Nephron (organoid): ENCODE measurements around the gene SYNE3.

Experiments
- H3K27ac Mint-ChIP-seq, 3 experiments: 2 replicates each; pipeline ENCODE4 v1.8.0; 2020; ENCODE audit warnings: mixed read lengths in 3 of 3, mild to moderate bottlenecking in 2 of 3, moderate library complexity in 1 of 3
- H3K27me3 Mint-ChIP-seq: 2 replicates; pipeline ENCODE4 v1.8.0; 2021; ENCODE audit warnings: low read depth, mild to moderate bottlenecking, moderate library complexity, mixed read lengths
- H3K36me3 Mint-ChIP-seq: 2 replicates; pipeline ENCODE4 v1.8.0; 2020; ENCODE audit warnings: low read depth, mixed read lengths
- H3K4me1 Mint-ChIP-seq: 2 replicates; pipeline ENCODE4 v1.8.0; 2020; ENCODE audit warnings: mixed read lengths
- H3K4me3 Mint-ChIP-seq, 3 experiments: 2 replicates each; pipeline ENCODE4 v1.8.0; 2020; ENCODE audit warnings: mild to moderate bottlenecking in 3 of 3, mixed read lengths in 3 of 3, moderate library complexity in 2 of 3
- H3K9me3 Mint-ChIP-seq: 2 replicates; pipeline ENCODE4 v1.8.0; 2020; ENCODE audit warnings: mixed read lengths
- TF ChIP-seq, protein P1 (sequence below), 3 experiments: fragments of 200-600 bp; sonication (generic); IDR thresholded peaks; one replicate each; pipeline ENCODE4 v1.5.0; 2021; ENCODE audit warnings: antibody characterized with exemption in 3 of 3; ENCODE audit not compliant: unreplicated experiment in 3 of 3

SYNE3 gene

GRCh38 chr14:95493503-95493902 is 22.9 kb downstream of the SYNE3 start:
- H3K27me3 Mint-ChIP-seq, result peaks cover 7% of the 10 kb centered on the region
- H3K36me3 Mint-ChIP-seq, result no peaks in the 10 kb centered on the region
- TF ChIP-seq, protein P1, sequence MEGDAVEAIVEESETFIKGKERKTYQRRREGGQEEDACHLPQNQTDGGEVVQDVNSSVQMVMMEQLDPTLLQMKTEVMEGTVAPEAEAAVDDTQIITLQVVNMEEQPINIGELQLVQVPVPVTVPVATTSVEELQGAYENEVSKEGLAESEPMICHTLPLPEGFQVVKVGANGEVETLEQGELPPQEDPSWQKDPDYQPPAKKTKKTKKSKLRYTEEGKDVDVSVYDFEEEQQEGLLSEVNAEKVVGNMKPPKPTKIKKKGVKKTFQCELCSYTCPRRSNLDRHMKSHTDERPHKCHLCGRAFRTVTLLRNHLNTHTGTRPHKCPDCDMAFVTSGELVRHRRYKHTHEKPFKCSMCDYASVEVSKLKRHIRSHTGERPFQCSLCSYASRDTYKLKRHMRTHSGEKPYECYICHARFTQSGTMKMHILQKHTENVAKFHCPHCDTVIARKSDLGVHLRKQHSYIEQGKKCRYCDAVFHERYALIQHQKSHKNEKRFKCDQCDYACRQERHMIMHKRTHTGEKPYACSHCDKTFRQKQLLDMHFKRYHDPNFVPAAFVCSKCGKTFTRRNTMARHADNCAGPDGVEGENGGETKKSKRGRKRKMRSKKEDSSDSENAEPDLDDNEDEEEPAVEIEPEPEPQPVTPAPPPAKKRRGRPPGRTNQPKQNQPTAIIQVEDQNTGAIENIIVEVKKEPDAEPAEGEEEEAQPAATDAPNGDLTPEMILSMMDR (IDR thresholded peaks at IDR 0.05; ENCODE audit: unreplicated experiment in 3 of 3), result no peak
- peaks cover 59% of the 10 kb centered on the region for H3K4me1 Mint-ChIP-seq
- H3K4me3 Mint-ChIP-seq, result no peak overlapping the region
- no peaks in the 10 kb centered on the region for H3K9me3 Mint-ChIP-seq
- no peak overlapping the region for H3K27ac Mint-ChIP-seq

- TF ChIP-seq, protein P1 (IDR thresholded peaks at IDR 0.05; ENCODE audit: unreplicated experiment in 3 of 3), result no peak
These were observed 24.4 kb downstream of the SYNE3 start for GRCh38 chr14:95491936-95492608.

DNA sequence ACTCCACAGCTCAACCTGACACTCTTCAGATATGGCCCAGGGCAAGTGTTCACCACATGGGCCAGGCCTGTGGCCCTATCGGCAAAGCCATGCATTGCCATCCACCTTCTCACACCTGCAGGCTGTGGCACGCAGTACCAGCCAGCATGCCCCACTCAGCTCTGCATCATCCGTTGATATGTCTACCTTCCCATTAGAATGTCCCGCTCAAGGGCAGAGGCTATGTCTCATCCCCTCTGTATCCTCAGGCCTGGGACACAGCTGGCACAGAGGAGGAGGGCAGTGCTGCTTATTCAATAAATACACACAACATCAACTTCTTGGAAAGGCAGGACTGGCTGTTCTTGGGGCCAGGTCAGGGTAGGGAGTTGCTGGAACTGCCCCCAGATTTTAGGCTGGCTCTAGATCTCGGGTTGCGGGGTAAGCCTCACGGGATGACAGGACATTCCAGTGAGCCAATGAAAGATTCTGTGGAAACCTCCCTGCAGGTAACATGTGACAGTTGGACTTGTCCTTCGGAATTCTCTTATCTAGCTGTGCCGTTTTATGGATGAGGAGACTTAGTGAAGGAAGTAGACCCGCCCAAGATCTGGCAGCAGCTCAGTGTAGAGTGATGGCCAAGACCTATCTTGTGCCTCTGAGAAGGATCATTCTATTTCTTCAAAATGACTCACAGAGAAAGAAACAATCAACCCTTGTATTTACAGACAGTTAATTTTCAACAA is 25.6 kb downstream of the SYNE3 start:
- TF ChIP-seq, protein P1 (IDR thresholded peaks at IDR 0.05; ENCODE audit: unreplicated experiment in 3 of 3), result no peak
- no peak overlapping the region for H3K4me3 Mint-ChIP-seq
- H3K4me1 Mint-ChIP-seq, result peaks cover 37% of the 10 kb centered on the region
- peak overlapping the region in 1 of 3 experiments; percentile 66 for H3K27ac Mint-ChIP-seq
- H3K36me3 Mint-ChIP-seq, result no peaks in the 10 kb centered on the region
- peaks cover 8% of the 10 kb centered on the region for H3K27me3 Mint-ChIP-seq
- H3K9me3 Mint-ChIP-seq, result no peaks in the 10 kb centered on the region

More at GRCh38 chr14:95491936-95492608, 24.4 kb downstream of the SYNE3 start:
- H3K9me3 Mint-ChIP-seq, result no peaks in the 10 kb centered on the region
- peaks cover 49% of the 10 kb centered on the region for H3K4me1 Mint-ChIP-seq
- H3K27me3 Mint-ChIP-seq, result peaks cover 7% of the 10 kb centered on the region
- H3K4me3 Mint-ChIP-seq, result no peak overlapping the region
- no peaks in the 10 kb centered on the region for H3K36me3 Mint-ChIP-seq
- no peak overlapping the region for H3K27ac Mint-ChIP-seq

- Mint-ChIP-seq H3K27ac (peak overlapping the region in 1 of 3 experiments; percentile 66), H3K4me1 (peaks cover 32% of the 10 kb centered on the region), H3K27me3 (peaks cover 8% of the 10 kb centered on the region), H3K36me3 (no peaks in the 10 kb centered on the region), H3K4me3 (no peak overlapping the region), H3K9me3 (no peaks in the 10 kb centered on the region)
- TF ChIP-seq, protein P1 (IDR thresholded peaks at IDR 0.05; ENCODE audit: unreplicated experiment in 3 of 3), result no peak
These were observed 26.3 kb downstream of the SYNE3 start for GRCh38 chr14:95490138-95490509.

- H3K36me3 Mint-ChIP-seq, result no peaks in the 10 kb centered on the region
- TF ChIP-seq, protein P1 (IDR thresholded peaks at IDR 0.05; ENCODE audit: unreplicated experiment in 3 of 3), result no peak
- H3K27ac Mint-ChIP-seq, result peak overlapping the region in 1 of 3 experiments; percentile 66
- H3K27me3 Mint-ChIP-seq, result peaks cover 8% of the 10 kb centered on the region
- peaks cover 35% of the 10 kb centered on the region for H3K4me1 Mint-ChIP-seq
- H3K4me3 Mint-ChIP-seq, result no peak overlapping the region
- no peaks in the 10 kb centered on the region for H3K9me3 Mint-ChIP-seq
These were observed 27.0 kb downstream of the SYNE3 start for GRCh38 chr14:95489214-95490137.
